T47D (cell line): ENCODE measurements around the gene PLA2G2D.

Source experiments
- DNase-seq, 2 experiments: peaks; one replicate each; pipeline versions ENCODE4 v3.0.0 to v3.0.0-alpha.2; 2011 to 2012; ENCODE audit warnings: low read depth in 1 of 2, low spot score in 1 of 2
- JUND ChIP-seq: IDR thresholded peaks from 2 replicates; pipeline ENCODE4 v1.6.1; 2012; ENCODE audit warnings: low read depth
- in situ Hi-C: cut with HindIII; loops from 2 replicates; pipeline ENCODE4 v1.10.0; 2016; ENCODE audit warnings: low sequenced_read_pairs, low pct_unique_long_range_greater_than_20kb

PLA2G2D gene

GRCh38 chr1:20120796-20121195, 1.5 kb upstream of the PLA2G2D start:
- in situ Hi-C loops, result no loop called here
- TF ChIP-seq JUND, result no peak
- DNase-seq, result no peak

GRCh38 chr1:20117236-20117635, 2.1 kb downstream of the PLA2G2D start:
- in situ Hi-C loops, result no loop called here
- DNase-seq, result no peak
- TF ChIP-seq JUND, result no peak

GRCh38 chr1:20115916-20116315, 3.4 kb downstream of the PLA2G2D start:
- TF ChIP-seq JUND, result no peak
- DNase-seq, result no peak
- in situ Hi-C loops, result no loop called here

- no peak for TF ChIP-seq JUND
- in situ Hi-C loops, result no loop called here
- no peak for DNase-seq
Observed at GRCh38 chr1:20115479-20115878, 3.9 kb downstream of the PLA2G2D start.

- in situ Hi-C loops, result no loop called here
Observed at GRCh38 chr1:20114021-20114648, 5.2 kb downstream of the PLA2G2D start.

DNA sequence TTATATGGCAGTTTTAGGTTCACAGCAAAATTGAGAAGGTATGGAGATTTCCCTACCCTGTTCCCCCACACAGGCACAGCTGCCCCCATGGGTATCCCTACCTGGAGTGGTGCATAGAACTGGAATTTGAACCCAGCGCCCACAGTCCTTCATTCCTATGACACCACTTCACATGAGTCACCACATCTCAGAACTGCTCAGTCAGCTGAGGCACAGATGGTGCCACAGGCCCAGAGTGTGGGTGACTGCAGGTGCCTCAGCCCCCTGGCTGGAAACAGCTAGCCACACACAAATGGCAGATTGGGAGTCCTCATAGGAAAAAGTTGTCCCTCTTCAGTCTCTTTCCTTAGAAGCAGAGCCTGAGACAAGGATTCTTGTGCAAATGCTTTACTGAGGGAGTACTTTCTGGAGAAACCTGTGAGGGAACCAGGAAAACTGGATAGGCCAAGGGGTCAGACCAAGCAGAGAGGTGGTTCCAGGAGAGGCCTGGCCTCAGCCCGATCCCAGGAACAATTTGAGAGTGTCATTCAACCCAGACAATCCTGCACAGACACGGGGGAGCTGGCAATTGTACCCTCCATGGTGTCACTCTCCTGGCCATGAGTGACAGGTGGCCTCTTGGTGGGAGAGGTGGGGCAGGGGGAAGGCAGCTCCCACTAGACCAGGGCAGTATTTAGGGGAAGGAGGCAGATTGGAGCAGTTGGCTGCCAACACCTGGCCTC, 6.9 kb downstream of the PLA2G2D start:
- TF ChIP-seq JUND, result no peak
- in situ Hi-C loops, result no loop called here
- no peak for DNase-seq

More at GRCh38 chr1:20114021-20114648, 5.2 kb downstream of the PLA2G2D start:
- TF ChIP-seq JUND, result no peak
- DNase-seq, result no peak

DNA sequence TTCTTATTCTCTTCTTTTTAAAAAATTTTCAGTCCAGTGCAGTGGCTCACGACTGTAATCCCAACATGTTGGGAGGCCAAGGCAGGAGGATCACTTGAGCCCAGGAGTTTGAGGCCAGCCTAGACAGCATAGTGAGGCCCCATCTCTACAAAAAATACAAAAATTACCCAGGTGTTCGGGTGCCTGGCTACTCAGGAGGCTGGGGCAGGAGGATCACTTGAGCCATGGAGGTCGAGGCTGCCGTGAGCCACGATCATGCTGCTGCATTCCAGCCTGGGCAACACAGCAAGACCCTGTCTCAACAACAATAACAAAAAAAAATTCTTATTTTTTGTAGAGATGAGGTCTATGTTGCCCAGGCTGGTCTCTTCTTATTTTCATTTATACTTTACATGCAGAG, 7.9 kb downstream of the PLA2G2D start:
- in situ Hi-C loops, result no loop called here
- TF ChIP-seq JUND, result no peak

DNA sequence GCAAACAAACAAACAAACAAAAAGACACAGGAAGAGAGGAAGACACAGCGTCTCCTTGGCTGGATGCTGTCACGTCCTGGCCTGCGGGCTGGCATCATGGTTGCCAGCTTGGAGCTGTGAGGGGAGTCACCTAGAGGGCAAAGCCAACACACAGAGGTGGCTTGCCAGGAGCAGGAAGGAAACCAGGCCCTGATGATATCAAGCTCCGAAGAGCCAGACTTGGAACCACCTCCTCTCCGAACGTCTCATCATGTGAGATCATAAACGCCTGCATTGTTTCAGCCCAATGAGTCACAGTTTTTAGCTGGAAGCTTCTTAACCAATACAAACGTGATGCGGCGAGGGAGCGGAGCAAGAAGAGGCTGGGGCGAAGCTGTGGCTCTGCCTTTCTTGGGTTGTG, 8.7 kb downstream of the PLA2G2D start:
- no peak for TF ChIP-seq JUND
- in situ Hi-C loops, result no loop called here
- no peak for DNase-seq

More for the DNA sequence above, 7.9 kb downstream of the PLA2G2D start:
- DNase-seq, result no peak

GRCh38 chr1:20109223-20109856, 10.0 kb downstream of the PLA2G2D start:
- no peak for TF ChIP-seq JUND
- in situ Hi-C loops, result no loop called here
- DNase-seq, result no peak

- no peak for TF ChIP-seq JUND
- DNase-seq, result no peak
- in situ Hi-C loops, result no loop called here
Observed at GRCh38 chr1:20108366-20109123, 10.8 kb downstream of the PLA2G2D start.

GRCh38 chr1:20107796-20108195, 11.5 kb downstream of the PLA2G2D start:
- in situ Hi-C loops, result no loop called here
- no peak for TF ChIP-seq JUND

DNA sequence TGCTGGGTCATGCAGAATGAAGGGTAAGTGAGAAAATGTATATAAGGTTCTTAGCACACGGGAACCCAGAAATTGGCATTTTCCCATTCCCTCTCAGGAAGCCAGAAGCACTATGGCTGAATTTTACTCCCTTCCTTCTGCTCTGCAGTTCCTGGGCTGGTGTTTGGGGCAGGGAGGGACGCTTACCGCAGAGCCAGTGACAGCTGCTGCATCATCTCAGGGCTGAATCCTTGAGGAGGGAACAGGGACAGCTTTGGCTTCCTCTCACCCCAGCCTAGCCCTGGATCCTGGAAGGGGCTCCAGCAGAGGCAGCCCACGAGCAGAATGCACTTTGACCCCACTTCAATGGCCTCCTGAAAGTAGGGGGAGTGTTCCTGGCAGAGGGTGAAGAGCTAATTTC, 12.0 kb downstream of the PLA2G2D start:
- in situ Hi-C loops, result no loop called here
- no peak for DNase-seq
- TF ChIP-seq JUND, result no peak

More at GRCh38 chr1:20107796-20108195, 11.5 kb downstream of the PLA2G2D start:
- DNase-seq, result no peak
